Endothelial cell of umbilical vein (primary cell): ENCODE measurements around the gene STYXL1. TPM values are rescaled to one million over a fixed set of nuclear protein-coding genes. Genes with fewer than 3 reads are reported as not detected.

ENCODE experiments used
- BruUV-seq: library from RNA; stranded (reverse); fragments of 400-500 nt; replicated peaks from 2 replicates; lab custom pipeline; 2021; lab: Mats Ljungman, UMichigan
- CTCF ChIA-PET: fragments of 300-600, 350-600 bp; sonication (Branson Sonifier 250); formaldehyde crosslinking; loops from one replicate; lab custom pipeline; 2021; ENCODE audit warnings: antibody characterized with exemption, inconsistent platforms; lab: Charles Lee
- POLR2A ChIA-PET: fragments of 300-600, 350-600 bp; sonication (Branson Sonifier 250); formaldehyde crosslinking; loops from one replicate; lab custom pipeline; 2021; ENCODE audit warnings: antibody characterized with exemption, inconsistent platforms; lab: Charles Lee
- DNase-seq: peaks from one replicate; pipeline ENCODE4 v3.0.0-alpha.2; 2011; ENCODE audit warnings: low read depth, low spot score
- FAIRE-seq: peaks from 2 replicates; lab custom pipeline; 2011; peaks lifted over from hg19 to GRCh38; lab: Jason Lieb, UNC
- H2AFZ ChIP-seq: 2 replicates; pipeline ENCODE4 v1.6.0; 2012; ENCODE audit warnings: low read depth, low read length, control low read depth, inconsistent platforms
- H3K27ac ChIP-seq: 2 replicates; pipeline ENCODE4 v1.5.1; 2011; ENCODE audit warnings: low read depth, mild to moderate bottlenecking, control low read depth, low read length, moderate library complexity; ENCODE audit not compliant: insufficient read depth
- H3K27me3 ChIP-seq, 2 experiments: 2 replicates each; pipeline versions ENCODE4 v1.6.0 to v1.6.1; 2011; ENCODE audit warnings: low read length in 2 of 2, mixed read lengths in 1 of 2; ENCODE audit not compliant: control insufficient read depth in 2 of 2, insufficient read depth in 2 of 2
- H3K36me3 ChIP-seq, 2 experiments: 2 replicates in 1 of 2; 3 replicates in 1 of 2; pipeline ENCODE4 v1.5.1; 2011; ENCODE audit warnings: low read length in 2 of 2, mild to moderate bottlenecking in 1 of 2, moderate library complexity in 1 of 2; ENCODE audit not compliant: control insufficient read depth in 2 of 2, insufficient read depth in 2 of 2; ENCODE audit errors: extremely low read depth in 1 of 2
- H3K4me1 ChIP-seq: 3 replicates; pipeline ENCODE4 v1.5.1; 2011; ENCODE audit warnings: mild to moderate bottlenecking, low read length; ENCODE audit not compliant: control insufficient read depth, insufficient read depth; ENCODE audit errors: extremely low read depth
- H3K4me2 ChIP-seq: 2 replicates; pipeline ENCODE4 v1.6.1; 2011; ENCODE audit warnings: low read length, control low read depth, mixed read lengths; ENCODE audit not compliant: insufficient read depth
- H3K4me3 ChIP-seq, 3 experiments: fragments of 200-600 bp in 1 of 3; sonication (generic), shearing (Covaris generic) in 1 of 3; replicated peaks in 1 of 3; 2 replicates each; pipeline ENCODE4 v1.5.1; 2011 to 2016; ENCODE audit warnings: control low read depth in 3 of 3, low read length in 3 of 3, mild to moderate bottlenecking in 2 of 3, inconsistent platforms in 1 of 3, low read depth in 1 of 3, moderate library complexity in 1 of 3; ENCODE audit not compliant: insufficient read depth in 1 of 3
- H3K79me2 ChIP-seq: 2 replicates; pipeline ENCODE4 v1.6.0; 2012; ENCODE audit warnings: low read length, inconsistent platforms; ENCODE audit not compliant: control insufficient read depth, insufficient read depth
- H3K9ac ChIP-seq: replicated peaks from 2 replicates; pipeline ENCODE3; 2011; ENCODE audit warnings: low read length, control low read depth; ENCODE audit not compliant: insufficient read depth; ENCODE audit errors: extremely low read depth
- H3K9me1 ChIP-seq: replicated peaks from 3 replicates; pipeline ENCODE4 v1.6.0; 2011; ENCODE audit warnings: mild to moderate bottlenecking, low read length; ENCODE audit not compliant: control insufficient read depth, insufficient read depth; ENCODE audit errors: extremely low read depth
- H3K9me3 ChIP-seq: replicated peaks from 2 replicates; pipeline ENCODE4 v1.5.1; 2012; ENCODE audit warnings: low read length, inconsistent platforms; ENCODE audit not compliant: control insufficient read depth, insufficient read depth
- H4K20me1 ChIP-seq: replicated peaks from 2 replicates; pipeline ENCODE3; 2011; ENCODE audit warnings: mild to moderate bottlenecking, low read length; ENCODE audit not compliant: control insufficient read depth, insufficient read depth; ENCODE audit errors: extremely low read depth
- CTCF ChIP-seq, 2 donors: IDR thresholded peaks; 1 replicate in 1 of 2; 2 replicates in 1 of 2; pipeline ENCODE4 v1.5.1; 2011; ENCODE audit warnings: low read length in 2 of 2, mild to moderate bottlenecking in 2 of 2, moderate library complexity in 2 of 2, control low read depth in 1 of 2, inconsistent platforms in 1 of 2, low read depth in 1 of 2; ENCODE audit not compliant: insufficient read depth in 1 of 2; ENCODE audit errors: extremely low read depth in 1 of 2
- EZH2 ChIP-seq: IDR thresholded peaks from 2 replicates; pipeline ENCODE4 v1.6.1; 2012; ENCODE audit warnings: borderline replicate concordance, low read depth, mild to moderate bottlenecking, moderate library complexity, low read length, inconsistent platforms; ENCODE audit not compliant: severe bottlenecking
- FOS ChIP-seq: IDR thresholded peaks from 2 replicates; pipeline ENCODE4 v1.6.1; 2011; ENCODE audit warnings: mild to moderate bottlenecking, low read length, moderate library complexity, borderline replicate concordance; ENCODE audit not compliant: insufficient read depth
- GATA2 ChIP-seq: IDR thresholded peaks from 2 replicates; pipeline ENCODE4 v1.7.0; 2011; ENCODE audit warnings: low read depth, mild to moderate bottlenecking, moderate library complexity, mixed read lengths, low read length; ENCODE audit not compliant: insufficient read length, insufficient read depth
- JUN ChIP-seq: IDR thresholded peaks from 2 replicates; pipeline ENCODE4 v1.6.1; 2011; ENCODE audit warnings: borderline replicate concordance, low read depth; ENCODE audit not compliant: insufficient read length, insufficient read depth
- MAX ChIP-seq: IDR thresholded peaks from 2 replicates; pipeline ENCODE4 v1.6.1; 2011; ENCODE audit not compliant: insufficient read depth, insufficient read length
- MYC ChIP-seq: IDR thresholded peaks from one replicate; pipeline ENCODE4 v1.6.1; 2011; ENCODE audit warnings: mild to moderate bottlenecking, low read depth, low read length
- POLR2A ChIP-seq: IDR thresholded peaks from 2 replicates; pipeline ENCODE4 v1.6.1; 2012; ENCODE audit warnings: low read depth, mild to moderate bottlenecking, control low read depth, low read length
- POLR2AphosphoS5 ChIP-seq: IDR thresholded peaks from 2 replicates; pipeline ENCODE4 v1.6.1; 2012; ENCODE audit warnings: low read depth, mild to moderate bottlenecking, control low read depth, low read length, moderate library complexity; ENCODE audit not compliant: insufficient read depth
- dilution Hi-C: fragments of 300-500 bp; cut with MboI; formaldehyde crosslinking; loops from one replicate; pipeline ENCODE4 v1.15.0; 2019; ENCODE audit warnings: low sequenced_read_pairs; ENCODE audit not compliant: extremely low pct_ligation_motif_present
- intact Hi-C: fragments of 100-400 bp; cut with micrococcal nuclease; formaldehyde crosslinking; loops from one replicate; pipeline ENCODE4 v1.10.0; 2022
- polyA plus RNA-seq, 4 experiments: library from polyadenylated mRNA; depleted of rRNA in 3 of 4; stranded (reverse) in 3 of 4; unstranded in 1 of 4; fragments of >200 nt; gene quantifications; 2 replicates each; pipeline versions ENCODE4 v1.2.1 to v1.2.3, GENCODE V29; 2011 to 2012; ENCODE audit warnings: missing spikeins in 1 of 4
- total RNA-seq: library from RNA; stranded (reverse); gene quantifications from 2 replicates; pipeline ENCODE4 v1.2.3, GENCODE V29; 2021

The STYXL1 gene
- total and polyA plus RNA-seq, 2 donors (not counting 3 experiments of a cell fraction or from before 2014, with no cell fraction given), result 23.0 to 67.6 TPM

- H4K20me1 ChIP-seq, result no peaks in the 10 kb centered on the region
- POLR2A ChIA-PET, result interaction anchor here (0.6 kb wide), 1 partner anchor 118 kb away, joined by 3 read pairs; no protein-coding TSS in a partner anchor
- H3K9me1 ChIP-seq, result no peaks in the 10 kb centered on the region
- intact Hi-C loops (no loop called here), dilution Hi-C loops (no loop called here)
- no peak overlapping the region for H3K4me2 ChIP-seq
- H3K79me2 ChIP-seq, result peaks cover 2% of the 10 kb centered on the region
- no peak overlapping the region for H3K27ac ChIP-seq
- FAIRE-seq (no peak), DNase-seq (no peak)
- TF ChIP-seq CTCF (IDR thresholded peaks at IDR 0.05; ENCODE audit: extremely low read depth in 1 of 2, insufficient read depth in 1 of 2, low read depth in 1 of 2, low read length in 2 of 2), result no peak
- no peak for TF ChIP-seq EZH2
- no peak for TF ChIP-seq MYC
- TF ChIP-seq FOS, result no peak
- TF ChIP-seq POLR2A, result no peak
- no peak for TF ChIP-seq JUN
- TF ChIP-seq POLR2AphosphoS5, result no peak
- TF ChIP-seq MAX, result no peak
- no peak for TF ChIP-seq GATA2
- peaks cover 0 to 2% of the 10 kb centered on the region in 2 experiments for H3K36me3 ChIP-seq
- H2AFZ ChIP-seq, result no peak overlapping the region
- H3K27me3 ChIP-seq, result no peaks in the 10 kb centered on the region
- no peaks in the 10 kb centered on the region for H3K9me3 ChIP-seq
- CTCF ChIA-PET, result no interaction called here
- no peak overlapping the region for H3K9ac ChIP-seq
- BruUV-seq, result no TSS peak
- no peak overlapping the region for H3K4me3 ChIP-seq
- H3K4me1 ChIP-seq, result no peaks in the 10 kb centered on the region
Observed at GRCh38 chr7:76040126-76040525, 7.7 kb downstream of the STYXL1 start.
